ENCODE measurements around the gene PRMT3. TPM values are rescaled to one million over a fixed set of nuclear protein-coding genes. Genes with fewer than 3 reads are reported as not detected.
"Not testable (repeated sequence)": the region's sequence is repeated elsewhere in the genome, so short reads cannot be mapped to it uniquely, and the experiment has no call there.

PRMT3 gene
- total RNA-seq, 1 experiment from 2014 or later, result 23.6 TPM

- DNase-seq, result no peak
- Histone ChIP-seq H2AFZ (no peak overlapping the region), H3K36me3 (ENCODE audit: low read depth) (peaks cover 48% of the 10 kb centered on the region), H3K27me3 (ENCODE audit: insufficient read depth, low read depth) (no peaks in the 10 kb centered on the region), H3K79me2 (ENCODE audit: low read depth) (peaks cover 7% of the 10 kb centered on the region), H3K4me2 (no peak overlapping the region), H3K4me1 (replicated peaks; ENCODE audit: insufficient read depth) (peaks cover 3% of the 10 kb centered on the region; the same call in 1 of the 2 replicates), H3F3A (ENCODE audit: insufficient read depth, low read depth) (peaks cover 5% of the 10 kb centered on the region; the same call in 1 of the 2 replicates), H3K4me3 (no peak overlapping the region), H3K9me3 (ENCODE audit: insufficient read depth, low read depth) (no peaks in the 10 kb centered on the region), H3K27ac (no peak overlapping the region), H3K9me2 (ENCODE audit: insufficient read depth) (no peaks in the 10 kb centered on the region), H4K20me1 (ENCODE audit: insufficient read depth) (no peaks in the 10 kb centered on the region)
- intact Hi-C loops (cut with micrococcal nuclease; ENCODE audit: unreplicated experiment), result no loop called here
- no peak for TF ChIP-seq CTCF (conservative IDR thresholded peaks at IDR 0.05)
- TF ChIP-seq EZH2 (IDR thresholded peaks at IDR 0.05; ENCODE audit: low read depth), result no peak
- no TSS peak for BruUV-seq (replicated peaks)
- ChIA-PET CTCF (no interaction called here), POLR2A (ENCODE audit: unreplicated experiment) (interaction anchor here (0.5 kb wide), 1 partner anchor 344 kb away, joined by 4 read pairs; no protein-coding TSS in a partner anchor)
These were observed 12.7 kb upstream of the PRMT3 start for GRCh38 chr11:20374741-20375300.

GRCh38 chr11:20376162-20376730, 11.3 kb upstream of the PRMT3 start:
- no peaks in the 10 kb centered on the region for H3K27me3 ChIP-seq (ENCODE audit: insufficient read depth, low read depth)
- H3K27ac ChIP-seq, result no peak overlapping the region
- H3K36me3 ChIP-seq (ENCODE audit: low read depth), result peaks cover 48% of the 10 kb centered on the region
- no peaks in the 10 kb centered on the region; the same call in none of the 2 replicates for H3K79me2 ChIP-seq (ENCODE audit: low read depth)
- H3K4me1 ChIP-seq (replicated peaks; ENCODE audit: insufficient read depth), result no peaks in the 10 kb centered on the region
- DNase-seq, result no peak
- no peak overlapping the region for H3K4me2 ChIP-seq
- no peaks in the 10 kb centered on the region for H4K20me1 ChIP-seq (ENCODE audit: insufficient read depth)
- intact Hi-C loops (cut with micrococcal nuclease; ENCODE audit: unreplicated experiment), result no loop called here
- no peaks in the 10 kb centered on the region for H3K9me2 ChIP-seq (ENCODE audit: insufficient read depth)
- H3K4me3 ChIP-seq, result no peak overlapping the region
- no TSS peak for BruUV-seq (replicated peaks)
- ChIA-PET CTCF (no interaction called here), POLR2A (ENCODE audit: unreplicated experiment) (no interaction called here)
- H2AFZ ChIP-seq, result no peak overlapping the region
- peaks cover 5% of the 10 kb centered on the region; the same call in 1 of the 2 replicates for H3F3A ChIP-seq (ENCODE audit: insufficient read depth, low read depth)
- H3K9me3 ChIP-seq (ENCODE audit: insufficient read depth, low read depth), result no peaks in the 10 kb centered on the region
- TF ChIP-seq EZH2 (IDR thresholded peaks at IDR 0.05; ENCODE audit: low read depth), result no peak
- no peak for TF ChIP-seq CTCF (conservative IDR thresholded peaks at IDR 0.05)

GRCh38 chr11:20385996-20386395, 1.5 kb upstream of the PRMT3 start:
- H3K9me3 ChIP-seq (ENCODE audit: insufficient read depth, low read depth); H3K4me2 ChIP-seq; DNase-seq; H3F3A ChIP-seq (ENCODE audit: insufficient read depth, low read depth); H3K4me3 ChIP-seq; H3K27me3 ChIP-seq (ENCODE audit: insufficient read depth, low read depth); BruUV-seq (replicated peaks); intact Hi-C loops (cut with micrococcal nuclease; ENCODE audit: unreplicated experiment); POLR2A ChIA-PET (ENCODE audit: unreplicated experiment); H4K20me1 ChIP-seq (ENCODE audit: insufficient read depth); CTCF ChIA-PET; H3K27ac ChIP-seq; H3K9me2 ChIP-seq (ENCODE audit: insufficient read depth); H2AFZ ChIP-seq: not testable (repeated sequence)
- Histone ChIP-seq H3K4me1 (replicated peaks; ENCODE audit: insufficient read depth) (peaks cover 14% of the 10 kb centered on the region; the same call in 1 of the 2 replicates), H3K79me2 (ENCODE audit: low read depth) (peaks cover 33% of the 10 kb centered on the region), H3K36me3 (ENCODE audit: low read depth) (peaks cover 10% of the 10 kb centered on the region; the same call in 1 of the 2 replicates)

All from PC-9 (cell line).